HEK293 (cell line): Measurements from ENCODE around the gene NOL9.
A peak's percentile ranks its signal among the peaks of the same experiment; 100 is the strongest.

Source experiments
- CTCF ChIA-PET: fragments of 350-600 bp; formaldehyde crosslinking; extraction: SDS; loops from one replicate; lab custom pipeline; 2021; ENCODE audit warnings: antibody characterized with exemption; lab: Yijun Ruan, JAX
- POLR2A ChIA-PET: fragments of 300-600 bp; formaldehyde crosslinking; extraction: SDS; loops from one replicate; lab custom pipeline; 2020; ENCODE audit warnings: antibody characterized with exemption, inconsistent platforms; lab: Yijun Ruan, JAX
- H3K27ac ChIP-seq: fragments of 200-500 bp; sonication (Bioruptor generic); 2 replicates; pipeline ENCODE4 v1.5.1; 2014; ENCODE audit warnings: low read depth, low read length, control low read depth, inconsistent platforms; ENCODE audit errors: extremely low read depth
- H3K36me3 ChIP-seq, 2 experiments: fragments of 200-500 bp in 1 of 2; sonication (Bioruptor generic) in 1 of 2; 1 replicate in 1 of 2; 2 replicates in 1 of 2; pipeline ENCODE4 v1.5.1; 2014 to 2017; ENCODE audit warnings: inconsistent platforms in 2 of 2, low read length in 2 of 2; ENCODE audit not compliant: control insufficient read depth in 2 of 2, insufficient read depth in 1 of 2
- H3K4me1 ChIP-seq: fragments of 200-500 bp; sonication (Bioruptor generic); 2 replicates; pipeline ENCODE4 v1.5.1; 2014; ENCODE audit warnings: mild to moderate bottlenecking, low read length, inconsistent platforms; ENCODE audit not compliant: control insufficient read depth, insufficient read depth
- H3K4me3 ChIP-seq: 2 replicates; pipeline ENCODE4 v1.5.1; 2011; ENCODE audit warnings: low read depth, mild to moderate bottlenecking, control low read depth, low read length, moderate library complexity
- H3K9me3 ChIP-seq: fragments of 200-500 bp; sonication (Bioruptor generic); 2 replicates; pipeline ENCODE4 v1.5.1; 2014; ENCODE audit warnings: low read depth, low read length, inconsistent platforms; ENCODE audit not compliant: control insufficient read depth, insufficient read depth
- CTCF ChIP-seq: fragments of 450-650 bp; formaldehyde crosslinking; IDR thresholded peaks from 2 replicates; pipeline ENCODE4 v1.5.1; 2016; ENCODE audit warnings: missing biosample characterization, missing genetic modification characterization
- HOXC10 ChIP-seq: sonication (generic); formaldehyde crosslinking; IDR thresholded peaks from 2 replicates; pipeline ENCODE4 v1.8.1; 2023; ENCODE audit warnings: mild to moderate bottlenecking, missing genetic modification reagents
- KLF1 ChIP-seq: fragments of 450-650 bp; formaldehyde crosslinking; IDR thresholded peaks from 2 replicates; pipeline ENCODE4 v1.5.1; 2016; ENCODE audit warnings: missing biosample characterization, missing genetic modification characterization
- KLF7 ChIP-seq: fragments of 450-650 bp; formaldehyde crosslinking; IDR thresholded peaks from 2 replicates; pipeline ENCODE4 v1.5.1; 2016; ENCODE audit warnings: missing biosample characterization, missing genetic modification characterization, borderline replicate concordance
- SETDB1 ChIP-seq: IDR thresholded peaks from one replicate; pipeline ENCODE4 v1.6.1; 2017; ENCODE audit warnings: mild to moderate bottlenecking, low read length, moderate library complexity, mixed read lengths; ENCODE audit not compliant: insufficient read length
- ZBTB10 ChIP-seq: fragments of 450-650 bp; formaldehyde crosslinking; IDR thresholded peaks from 2 replicates; pipeline ENCODE4 v1.5.1; 2016; ENCODE audit warnings: missing biosample characterization, missing genetic modification characterization
- ZBTB20 ChIP-seq: fragments of 450-650 bp; formaldehyde crosslinking; IDR thresholded peaks from 2 replicates; pipeline ENCODE4 v1.5.1; 2016; ENCODE audit warnings: missing biosample characterization, missing genetic modification characterization
- ZFHX2 ChIP-seq: fragments of 450-650 bp; formaldehyde crosslinking; conservative IDR thresholded peaks from 2 replicates; pipeline ENCODE4 v1.5.1; 2016; ENCODE audit warnings: missing biosample characterization, missing genetic modification characterization
- ZNF2 ChIP-seq: fragments of 450-650 bp; formaldehyde crosslinking; IDR thresholded peaks from 2 replicates; pipeline ENCODE4 v1.5.1; 2016; ENCODE audit warnings: missing biosample characterization, missing genetic modification characterization
- ZNF416 ChIP-seq: fragments of 450-650 bp; formaldehyde crosslinking; IDR thresholded peaks from 2 replicates; pipeline ENCODE4 v1.5.1; 2016; ENCODE audit warnings: missing biosample characterization, missing genetic modification characterization
- ZNF510 ChIP-seq: fragments of 450-650 bp; formaldehyde crosslinking; IDR thresholded peaks from 2 replicates; pipeline ENCODE4 v1.5.1; 2018; ENCODE audit warnings: mild to moderate bottlenecking, missing genetic modification characterization, missing biosample characterization; ENCODE audit not compliant: insufficient replicate concordance
- ZNF529 ChIP-seq: fragments of 450-650 bp; formaldehyde crosslinking; IDR thresholded peaks from 2 replicates; pipeline ENCODE4 v1.5.1; 2017; ENCODE audit warnings: missing genetic modification characterization, missing biosample characterization; ENCODE audit not compliant: insufficient replicate concordance
- ZNF548 ChIP-seq: fragments of 450-650 bp; formaldehyde crosslinking; IDR thresholded peaks from 2 replicates; pipeline ENCODE4 v1.5.1; 2016; ENCODE audit warnings: missing biosample characterization, missing genetic modification characterization
- ZNF629 ChIP-seq: fragments of 450-650 bp; formaldehyde crosslinking; IDR thresholded peaks from 2 replicates; pipeline ENCODE4 v1.5.1; 2017; ENCODE audit warnings: missing biosample characterization, missing genetic modification characterization
- ZNF654 ChIP-seq: fragments of 450-650 bp; formaldehyde crosslinking; IDR thresholded peaks from 2 replicates; pipeline ENCODE4 v1.5.1; 2016; ENCODE audit warnings: low read depth, missing biosample characterization, missing genetic modification characterization
- TF ChIP-seq, protein P1 (sequence below): fragments of 450-650 bp; formaldehyde crosslinking; IDR thresholded peaks from 2 replicates; pipeline ENCODE4 v1.5.1; 2016; ENCODE audit warnings: missing biosample characterization, missing genetic modification characterization
- TF ChIP-seq, protein P2 (sequence below): fragments of 450-650 bp; formaldehyde crosslinking; IDR thresholded peaks from 2 replicates; pipeline ENCODE4 v1.5.1; 2016; ENCODE audit warnings: missing biosample characterization, missing genetic modification characterization

NOL9 gene

GRCh38 chr1:6486433-6487011 lies 67.8 kb downstream of the NOL9 start (continued):
- TF ChIP-seq, protein P1, sequence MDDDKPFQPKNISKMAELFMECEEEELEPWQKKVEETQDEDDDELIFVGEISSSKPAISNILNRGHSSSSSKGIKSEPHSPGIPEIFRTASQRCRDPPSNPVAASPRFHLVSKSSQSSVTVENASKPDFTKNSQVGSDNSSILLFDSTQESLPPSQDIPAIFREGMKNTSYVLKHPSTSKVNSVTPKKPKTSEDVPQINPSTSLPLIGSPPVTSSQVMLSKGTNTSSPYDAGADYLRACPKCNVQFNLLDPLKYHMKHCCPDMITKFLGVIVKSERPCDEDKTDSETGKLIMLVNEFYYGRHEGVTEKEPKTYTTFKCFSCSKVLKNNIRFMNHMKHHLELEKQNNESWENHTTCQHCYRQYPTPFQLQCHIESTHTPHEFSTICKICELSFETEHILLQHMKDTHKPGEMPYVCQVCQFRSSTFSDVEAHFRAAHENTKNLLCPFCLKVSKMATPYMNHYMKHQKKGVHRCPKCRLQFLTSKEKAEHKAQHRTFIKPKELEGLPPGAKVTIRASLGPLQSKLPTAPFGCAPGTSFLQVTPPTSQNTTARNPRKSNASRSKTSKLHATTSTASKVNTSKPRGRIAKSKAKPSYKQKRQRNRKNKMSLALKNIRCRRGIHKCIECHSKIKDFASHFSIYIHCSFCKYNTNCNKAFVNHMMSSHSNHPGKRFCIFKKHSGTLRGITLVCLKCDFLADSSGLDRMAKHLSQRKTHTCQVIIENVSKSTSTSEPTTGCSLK (tag by site-specific recombination), result no peak
- peak; percentile 77; the same call in 1 of the 2 replicates for TF ChIP-seq ZNF548 (tag by site-specific recombination)
- peak; percentile 90 for TF ChIP-seq CTCF (tag by site-specific recombination)
- no peak for TF ChIP-seq ZNF529 (tag by site-specific recombination)
- TF ChIP-seq ZBTB20 (tag by site-specific recombination), result peak; percentile 99
- TF ChIP-seq HOXC10 (CRISPR knock-in tag), result no peak
- TF ChIP-seq ZFHX2, result peak; percentile 31
- 0 out of 2 replicates have a peak, but pooled peaks have one; percentile 47 for TF ChIP-seq ZBTB10 (tag by site-specific recombination)
- no peak for TF ChIP-seq SETDB1
- no peak for TF ChIP-seq ZNF510 (tag by site-specific recombination)
- 0 out of 2 replicates have a peak, but pooled peaks have one; percentile 26 for TF ChIP-seq ZNF629 (tag by site-specific recombination)
- TF ChIP-seq, protein P2, sequence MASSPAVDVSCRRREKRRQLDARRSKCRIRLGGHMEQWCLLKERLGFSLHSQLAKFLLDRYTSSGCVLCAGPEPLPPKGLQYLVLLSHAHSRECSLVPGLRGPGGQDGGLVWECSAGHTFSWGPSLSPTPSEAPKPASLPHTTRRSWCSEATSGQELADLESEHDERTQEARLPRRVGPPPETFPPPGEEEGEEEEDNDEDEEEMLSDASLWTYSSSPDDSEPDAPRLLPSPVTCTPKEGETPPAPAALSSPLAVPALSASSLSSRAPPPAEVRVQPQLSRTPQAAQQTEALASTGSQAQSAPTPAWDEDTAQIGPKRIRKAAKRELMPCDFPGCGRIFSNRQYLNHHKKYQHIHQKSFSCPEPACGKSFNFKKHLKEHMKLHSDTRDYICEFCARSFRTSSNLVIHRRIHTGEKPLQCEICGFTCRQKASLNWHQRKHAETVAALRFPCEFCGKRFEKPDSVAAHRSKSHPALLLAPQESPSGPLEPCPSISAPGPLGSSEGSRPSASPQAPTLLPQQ (tag by site-specific recombination), result peak; percentile 65
- 0 out of 2 replicates have a peak, but pooled peaks have one; percentile 29 for TF ChIP-seq KLF7 (tag by site-specific recombination)
- 0 out of 2 replicates have a peak, but pooled peaks have one; percentile 31 for TF ChIP-seq ZNF2
- TF ChIP-seq ZNF654 (tag by site-specific recombination), result peak; percentile 11; the same call in 1 of the 2 replicates
- TF ChIP-seq, all 188 proteins: peak for 20

GRCh38 chr1:6485168-6486101 lies 68.9 kb downstream of the NOL9 start:
- POLR2A ChIA-PET, result no interaction called here
- no peak overlapping the region for H3K4me3 ChIP-seq
- H3K27ac ChIP-seq, result no peak overlapping the region
- H3K36me3 ChIP-seq, result no peaks in the 10 kb centered on the region
- no peaks in the 10 kb centered on the region for H3K9me3 ChIP-seq
- no peaks in the 10 kb centered on the region for H3K4me1 ChIP-seq
- CTCF ChIA-PET, result interaction anchor here (0.6 to 2.6 kb wide), 21 partner anchors 8 to 505 kb away, joined by 3 to 21 read pairs (median 4); partner anchors contain the start of genes CAMTA1, NOL9 and THAP3
- TF ChIP-seq KLF1 (tag by site-specific recombination), result peak; percentile 22; the same call in 1 of the 2 replicates
- no peak for TF ChIP-seq ZNF416 (tag by site-specific recombination)
